GM19193 (cell line): ENCODE data around the gene LPP.

Source experiments
- POLR2A ChIP-seq: IDR thresholded peaks from 4 replicates; pipeline ENCODE4 v1.6.1; 2011; ENCODE audit not compliant: insufficient read depth, insufficient read length; ENCODE audit errors: extremely low read depth

LPP gene

GRCh38 chr3:188687389-188687788 lies 533.4 kb downstream of the LPP start:
- no peak for TF ChIP-seq POLR2A

- TF ChIP-seq POLR2A, result no peak
Observed at GRCh38 chr3:188689101-188689574, 535.2 kb downstream of the LPP start.

- TF ChIP-seq POLR2A, result no peak
Observed at GRCh38 chr3:188690064-188690463, 536.1 kb downstream of the LPP start.

- TF ChIP-seq POLR2A, result no peak
Observed at GRCh38 chr3:188691004-188691403, 537.0 kb downstream of the LPP start.

GRCh38 chr3:188691665-188692064 lies 537.7 kb downstream of the LPP start:
- no peak for TF ChIP-seq POLR2A

- no peak for TF ChIP-seq POLR2A
Observed at GRCh38 chr3:188692700-188693099, 538.7 kb downstream of the LPP start.

GRCh38 chr3:188693435-188693834 lies 539.5 kb downstream of the LPP start:
- TF ChIP-seq POLR2A, result no peak

GRCh38 chr3:188695241-188695640 lies 541.3 kb downstream of the LPP start:
- TF ChIP-seq POLR2A, result no peak

- TF ChIP-seq POLR2A, result no peak
Observed at GRCh38 chr3:188697127-188697526, 543.2 kb downstream of the LPP start.

- no peak for TF ChIP-seq POLR2A
Observed at GRCh38 chr3:188698436-188698835, 544.5 kb downstream of the LPP start.

GRCh38 chr3:188700501-188700900 lies 546.5 kb downstream of the LPP start:
- no peak for TF ChIP-seq POLR2A

- TF ChIP-seq POLR2A, result no peak
Observed at GRCh38 chr3:188700918-188701317, 547.0 kb downstream of the LPP start.

GRCh38 chr3:188701485-188701969 lies 547.6 kb downstream of the LPP start:
- no peak for TF ChIP-seq POLR2A

- TF ChIP-seq POLR2A, result no peak
Observed at GRCh38 chr3:188706176-188706575, 552.2 kb downstream of the LPP start.

- TF ChIP-seq POLR2A, result no peak
Observed at GRCh38 chr3:188706599-188706998, 552.6 kb downstream of the LPP start.

- no peak for TF ChIP-seq POLR2A
Observed at GRCh38 chr3:188707381-188708288, 553.7 kb downstream of the LPP start.
